Activated CD8-positive, alpha-beta memory T cell treated with anti-CD3 and anti-CD28 coated beads, Interleukin-2, amount 10 ng/mL, durations not matched to agents 7 days and 5 days (primary cell): ENCODE measurements around the gene RNASE8. TPM values are rescaled to one million over a fixed set of nuclear protein-coding genes. Genes with fewer than 3 reads are reported as not detected.
A peak's percentile ranks its signal among the peaks of the same experiment; 100 is the strongest.

Experiments
- ATAC-seq: fragments of 150-1000 bp; cut with Tn5 transposase; one replicate; pipeline ENCODE4 v1.10.0; 2021; ENCODE audit warnings: moderate library complexity
- CTCF ChIA-PET: fragments of 350-600 bp; sonication (Branson Sonifier 250); formaldehyde crosslinking; loops from one replicate; lab custom pipeline; 2021; ENCODE audit warnings: antibody characterized with exemption; lab: Charles Lee
- DNase-seq: peaks from one replicate; pipeline ENCODE4 v3.0.0-alpha.2; 2020
- H3K27ac Mint-ChIP-seq: one replicate; pipeline ENCODE4 v1.8.0; 2021; ENCODE audit warnings: mild to moderate bottlenecking, mixed read lengths
- H3K27me3 Mint-ChIP-seq: one replicate; pipeline ENCODE4 v1.8.0; 2021; ENCODE audit warnings: mixed read lengths
- H3K36me3 Mint-ChIP-seq: one replicate; pipeline ENCODE4 v1.8.0; 2021; ENCODE audit warnings: mild to moderate bottlenecking, mixed read lengths
- H3K4me1 Mint-ChIP-seq: one replicate; pipeline ENCODE4 v1.8.0; 2021; ENCODE audit warnings: mixed read lengths
- H3K4me3 Mint-ChIP-seq: one replicate; pipeline ENCODE4 v1.8.0; 2021; ENCODE audit warnings: mild to moderate bottlenecking, moderate library complexity, mixed read lengths
- H3K9me3 Mint-ChIP-seq: one replicate; pipeline ENCODE4 v1.8.0; 2022; ENCODE audit warnings: low read depth, mixed read lengths
- total RNA-seq, 2 experiments: library from RNA; stranded (reverse); gene quantifications; one replicate each; pipeline ENCODE4 v1.2.3, GENCODE V29; 2021

RNASE8 gene
- total RNA-seq, 2 experiments from 2014 or later: not detected

DNA sequence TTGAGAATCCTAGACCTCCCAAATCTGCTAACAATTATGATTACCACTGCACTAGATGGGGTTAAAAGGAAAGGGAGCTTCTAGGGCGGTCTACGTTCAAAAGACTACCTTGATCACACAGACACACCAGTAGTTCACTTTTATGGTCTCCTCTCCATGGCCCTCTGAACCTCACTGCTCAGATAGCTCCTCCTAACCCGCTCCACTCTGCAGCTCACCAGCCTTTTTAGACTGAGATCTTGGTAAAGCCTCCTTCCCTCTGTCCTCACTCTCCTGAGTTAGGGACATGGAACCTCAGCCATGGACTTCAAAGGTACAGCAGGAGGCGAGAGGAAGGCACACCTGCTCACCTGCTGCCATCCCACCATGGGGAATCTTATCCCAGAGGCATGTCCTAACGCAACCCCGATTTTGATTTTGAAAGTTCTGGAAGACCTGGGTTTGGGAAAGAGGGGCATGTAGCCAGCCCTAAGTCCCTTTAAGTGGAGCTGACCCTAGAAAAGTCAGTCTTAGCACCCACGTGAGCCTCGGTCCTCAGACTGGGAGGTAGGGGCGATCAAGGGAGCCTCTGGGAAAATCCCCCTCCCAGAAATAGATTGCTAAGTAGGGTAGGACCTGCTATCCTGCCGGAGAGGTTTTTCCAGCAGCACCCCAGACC, 39.5 kb downstream of the RNASE8 start:
- no peak for ATAC-seq
- no peak for DNase-seq
- Mint-ChIP-seq H3K36me3 (peaks cover 2% of the 10 kb centered on the region), H3K27me3 (peaks cover 21% of the 10 kb centered on the region), H3K4me1 (peaks cover 29% of the 10 kb centered on the region), H3K4me3 (peak overlapping the region; percentile 15), H3K9me3 (no peaks in the 10 kb centered on the region), H3K27ac (no peak overlapping the region)
- CTCF ChIA-PET: interaction anchor here (1.0 to 11.6 kb wide), 8 partner anchors 8 to 126 kb away, joined by 3 to 339 read pairs (median 6); partner anchors contain the start of genes ARHGEF40 and TMEM253

DNA sequence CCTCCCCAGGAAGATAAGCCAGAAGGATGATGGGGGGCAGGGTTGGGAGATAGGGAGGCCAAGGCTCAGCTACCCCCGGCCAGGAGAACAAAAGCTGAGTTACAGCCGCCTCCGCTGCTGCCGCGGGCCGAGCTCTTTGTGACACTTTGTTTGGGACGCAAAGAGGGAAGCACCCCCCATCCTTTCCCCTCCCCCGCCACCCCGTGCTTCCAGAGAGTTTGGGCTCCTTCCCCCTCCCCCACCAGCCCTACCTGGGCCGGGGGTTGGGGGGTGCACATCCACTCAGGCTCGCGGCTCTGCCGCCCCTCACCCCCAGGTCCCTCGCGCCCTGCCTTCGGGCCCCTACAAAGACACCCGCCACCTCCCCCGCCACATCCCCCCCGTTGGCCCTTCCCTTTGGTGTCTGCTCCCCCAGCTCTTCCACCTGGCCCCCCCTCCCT, 40.0 kb downstream of the RNASE8 start:
- CTCF ChIA-PET: interaction anchor here (1.0 to 7.8 kb wide), 6 partner anchors 10 to 92 kb away, joined by 3 to 170 read pairs (median 6); partner anchors contain the start of gene ARHGEF40
- peaks cover 2% of the 10 kb centered on the region for H3K36me3 Mint-ChIP-seq
- H3K27ac Mint-ChIP-seq: no peak overlapping the region
- DNase-seq: no peak
- peaks cover 21% of the 10 kb centered on the region for H3K27me3 Mint-ChIP-seq
- peaks cover 31% of the 10 kb centered on the region for H3K4me1 Mint-ChIP-seq
- no peak overlapping the region for H3K4me3 Mint-ChIP-seq
- H3K9me3 Mint-ChIP-seq: no peaks in the 10 kb centered on the region
- no peak for ATAC-seq

DNA sequence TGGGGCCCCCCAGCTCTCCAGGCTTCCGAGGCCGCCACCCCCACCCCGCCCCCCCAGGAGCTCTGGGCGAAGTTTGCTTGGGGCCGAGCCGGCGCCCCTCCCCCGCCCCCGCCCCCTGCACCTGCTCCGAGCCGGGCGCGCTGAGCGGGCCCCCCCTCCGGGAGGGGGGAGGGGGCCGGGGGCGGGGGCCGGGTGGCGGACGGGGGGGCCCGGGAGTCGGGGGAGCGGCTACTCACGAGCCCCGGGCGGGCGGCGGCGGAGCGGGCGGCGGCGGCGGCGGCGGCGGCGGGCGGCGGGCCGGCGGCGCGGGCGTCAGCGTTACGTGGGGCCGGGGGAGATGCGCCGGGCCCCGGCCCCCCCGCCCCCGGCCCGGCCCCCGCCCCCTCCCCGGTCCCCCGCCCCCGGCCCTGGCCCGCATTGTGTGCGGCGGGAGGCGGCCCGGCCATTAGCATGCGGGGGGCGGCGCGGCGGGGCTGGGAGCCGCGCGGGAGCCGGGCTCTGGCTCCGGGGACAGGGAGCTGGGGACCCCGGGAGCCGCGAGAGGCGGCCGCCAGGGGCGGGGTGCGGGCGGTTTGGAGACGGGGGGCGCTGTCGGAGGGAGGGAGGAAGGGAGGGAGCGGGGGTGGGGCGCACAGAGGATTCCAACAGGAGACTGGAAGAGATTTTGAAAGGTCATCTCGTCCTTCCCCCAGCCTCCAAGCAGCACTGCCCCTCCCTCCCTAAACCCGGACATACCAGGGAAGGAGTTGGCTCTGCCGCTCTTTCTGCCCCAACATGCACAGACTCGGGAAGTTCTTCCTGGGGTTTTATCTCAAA, 40.7 kb downstream of the RNASE8 start, which contains the start of gene ZNF219:
Gene ZNF219 (minus strand): TSS at position 580 of the 816 bp plus-strand sequence. CDS start 5,064 bp downstream, outside the sequence.
- CTCF ChIA-PET: interaction anchor here (0.6 to 7.8 kb wide), 6 partner anchors 9 to 83 kb away, joined by 3 to 170 read pairs (median 6); partner anchors contain the start of gene ARHGEF40
- Mint-ChIP-seq H3K4me1 (peaks cover 34% of the 10 kb centered on the region), H3K27ac (peak within 1 kb of the TSS; percentile 8), H3K27me3 (peaks cover 21% of the 10 kb centered on the region), H3K4me3 (peak within 1 kb of the TSS; percentile 73), H3K36me3 (peaks cover 2% of the 10 kb centered on the region), H3K9me3 (no peaks in the 10 kb centered on the region)
- DNase-seq (no peak), ATAC-seq (peak; percentile 56)

DNA sequence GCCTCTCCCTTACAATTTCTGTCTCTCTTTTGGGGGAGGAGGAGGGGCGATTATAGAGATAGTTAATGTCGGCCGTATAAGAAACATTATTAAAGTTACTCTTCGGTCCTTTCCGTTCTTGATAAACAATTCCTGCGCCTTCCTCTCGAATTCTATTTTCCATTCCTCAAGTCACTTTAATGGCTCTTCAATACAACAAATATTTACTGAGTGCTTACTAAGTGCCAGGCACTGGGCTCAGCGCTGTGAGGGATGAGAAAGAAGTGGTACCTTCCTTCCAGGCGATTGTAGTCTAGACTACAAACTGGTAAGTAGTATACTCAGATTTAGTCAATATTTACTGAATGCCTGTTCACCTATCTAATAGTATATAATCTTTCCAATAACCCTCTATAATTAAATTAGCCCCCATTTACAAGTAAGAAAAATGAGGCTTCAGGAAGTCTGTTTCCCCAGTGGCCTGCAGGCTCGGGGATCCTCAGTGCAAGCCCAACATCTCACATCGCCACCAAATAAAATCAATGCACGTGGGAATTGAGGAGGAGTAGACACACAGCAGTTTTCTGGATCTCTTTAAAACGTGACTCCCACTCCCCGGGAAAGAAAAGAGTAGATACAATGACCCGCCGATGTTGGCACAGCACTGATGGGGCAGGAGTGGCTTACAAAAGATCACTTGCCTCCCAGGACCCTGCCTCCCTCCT, 41.4 kb downstream of the RNASE8 start:
- Mint-ChIP-seq H3K27me3 (peaks cover 21% of the 10 kb centered on the region), H3K27ac (peak overlapping the region; percentile 8), H3K9me3 (no peaks in the 10 kb centered on the region), H3K36me3 (peaks cover 4% of the 10 kb centered on the region), H3K4me1 (peaks cover 36% of the 10 kb centered on the region), H3K4me3 (peak overlapping the region; percentile 73)
- ATAC-seq (no peak), DNase-seq (no peak)
- CTCF ChIA-PET: interaction anchor here (0.6 to 12.5 kb wide), 6 partner anchors 8 to 84 kb away, joined by 5 to 339 read pairs (median 57); no protein-coding TSS in a partner anchor

DNA sequence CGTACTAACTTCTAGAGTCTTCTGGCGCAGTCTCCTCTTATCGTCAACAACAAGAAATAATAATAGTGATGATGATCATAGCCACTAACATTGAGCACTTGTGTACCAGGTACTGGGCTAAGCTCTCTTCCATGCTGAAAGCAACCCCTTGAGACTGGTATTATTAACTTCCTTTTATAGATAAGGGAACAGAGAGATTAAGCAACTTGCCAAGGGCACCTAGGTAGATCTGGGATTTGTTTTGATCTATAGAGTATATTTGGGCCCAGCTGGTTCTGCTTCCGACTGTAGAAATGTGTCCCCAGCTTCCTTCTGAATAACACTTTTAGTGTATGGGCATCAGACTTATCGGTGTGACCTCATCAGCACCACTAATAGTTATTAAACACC, 42.0 kb downstream of the RNASE8 start:
- Mint-ChIP-seq H3K4me1 (peaks cover 38% of the 10 kb centered on the region), H3K4me3 (peak overlapping the region; percentile 73), H3K9me3 (no peaks in the 10 kb centered on the region), H3K27me3 (peaks cover 21% of the 10 kb centered on the region), H3K36me3 (peaks cover 4% of the 10 kb centered on the region), H3K27ac (no peak overlapping the region)
- CTCF ChIA-PET: interaction anchor here (1.0 to 12.5 kb wide), 3 partner anchors 8 to 84 kb away, joined by 5 to 339 read pairs (median 109); no protein-coding TSS in a partner anchor
- no peak for DNase-seq
- no peak for ATAC-seq

DNA sequence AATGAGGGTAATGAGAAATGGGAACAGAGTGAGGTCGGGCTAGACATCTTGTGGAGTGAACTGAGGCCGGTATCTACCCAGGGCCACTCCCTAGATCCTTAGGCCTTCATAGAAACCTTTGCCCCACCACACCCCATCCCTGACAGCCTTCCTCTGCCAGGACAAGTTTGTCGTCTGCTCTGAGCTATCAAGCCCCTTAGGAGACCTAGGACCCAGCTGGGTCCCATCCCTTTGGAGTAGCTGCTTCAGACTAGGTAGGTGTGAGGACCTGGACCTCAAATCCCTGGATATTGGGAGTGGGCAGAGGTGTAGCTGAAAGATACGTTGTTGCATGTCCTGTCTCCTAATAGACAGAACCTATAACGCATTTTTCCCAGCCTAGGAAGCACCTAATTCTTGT, 43.3 kb downstream of the RNASE8 start, which contains the start of gene TMEM253:
Gene TMEM253 (plus strand): TSS at position 136 of the 400 bp plus-strand sequence. CDS start 278 bp downstream, outside the sequence.
- H3K9me3 Mint-ChIP-seq: no peaks in the 10 kb centered on the region
- DNase-seq: no peak
- ATAC-seq: no peak
- CTCF ChIA-PET: interaction anchor here (0.6 to 12.5 kb wide), 7 partner anchors 10 to 129 kb away, joined by 3 to 339 read pairs (median 4); no protein-coding TSS in a partner anchor
- peaks cover 4% of the 10 kb centered on the region for H3K36me3 Mint-ChIP-seq
- peaks cover 44% of the 10 kb centered on the region for H3K4me1 Mint-ChIP-seq
- peaks cover 21% of the 10 kb centered on the region for H3K27me3 Mint-ChIP-seq
- peak within 1 kb of the TSS; percentile 98 for H3K27ac Mint-ChIP-seq
- H3K4me3 Mint-ChIP-seq: peak within 1 kb of the TSS; percentile 73

DNA sequence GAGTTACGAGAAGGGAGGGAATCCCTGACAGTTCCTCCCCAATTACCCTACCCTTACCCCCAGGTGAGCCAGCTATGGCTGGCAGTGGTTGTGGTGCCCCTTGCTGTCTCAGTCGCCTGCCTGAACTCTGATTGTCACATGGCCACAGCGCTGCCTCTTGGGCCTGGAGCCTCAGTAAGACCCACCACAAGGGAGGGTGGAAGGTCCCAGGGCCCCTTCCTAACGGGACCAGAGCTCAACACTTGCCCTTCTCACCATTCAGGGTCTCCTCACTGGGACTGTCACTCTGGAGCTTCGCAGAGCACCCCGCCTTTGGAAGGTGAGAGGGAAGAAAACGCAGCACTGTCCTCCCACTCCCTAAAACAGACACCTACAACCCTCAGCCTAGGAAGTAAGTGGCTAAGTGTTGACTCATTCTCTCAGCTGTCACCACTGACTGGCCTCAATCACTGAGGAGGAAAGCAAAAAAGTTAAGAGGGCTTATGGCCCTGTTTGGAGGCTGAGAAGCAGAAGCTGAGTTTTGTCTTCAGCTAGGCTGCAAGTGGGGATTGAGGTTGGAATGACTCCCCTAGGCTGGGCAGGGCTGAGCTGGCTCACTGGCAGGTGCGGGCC, 44.3 kb downstream of the RNASE8 start:
- H3K4me3 Mint-ChIP-seq: peak overlapping the region; percentile 97

DNA sequence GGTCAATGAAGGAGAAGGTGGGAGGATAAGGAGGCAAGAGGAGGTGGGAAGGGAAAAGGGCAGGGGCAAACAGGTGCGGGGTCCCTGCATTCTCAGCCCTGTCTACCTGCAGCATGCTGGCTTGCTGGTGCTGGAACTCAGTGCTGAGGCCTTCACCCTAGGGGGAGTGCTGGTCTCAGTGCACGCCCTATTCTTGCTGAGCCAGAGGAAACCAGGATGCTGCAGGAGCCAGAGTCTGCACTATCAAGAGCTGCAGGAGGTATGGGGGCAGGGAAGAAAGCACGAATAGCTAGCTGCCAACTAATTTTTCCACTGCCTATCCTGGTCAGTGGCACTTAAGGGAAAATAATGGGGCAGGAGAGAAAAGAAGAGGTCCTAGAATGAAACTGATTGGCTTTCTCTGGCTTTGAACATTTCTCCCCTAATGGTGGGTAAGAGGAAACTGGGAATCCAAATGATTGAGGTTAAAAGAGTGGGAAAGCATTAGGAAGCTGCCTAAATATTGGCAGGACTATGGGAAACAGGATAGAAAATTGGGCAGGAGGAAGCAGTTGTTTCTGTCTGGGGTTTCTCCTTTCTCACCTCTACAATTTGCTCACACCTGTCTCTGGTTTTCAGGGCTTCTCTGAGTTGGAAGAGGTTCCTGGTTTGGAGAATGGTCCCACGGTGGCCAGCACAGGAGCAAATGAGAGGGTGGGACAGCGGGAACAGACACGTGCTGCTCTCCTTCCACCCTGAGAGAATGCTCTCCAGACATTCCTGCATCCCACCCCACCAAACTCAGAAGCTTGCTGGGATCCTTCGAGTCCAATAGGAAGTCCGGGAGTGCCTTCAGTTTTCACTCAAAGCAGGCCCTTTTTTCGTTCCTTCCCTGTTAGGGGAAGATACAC, 45.1 kb downstream of the RNASE8 start:
- H3K36me3 Mint-ChIP-seq: peaks cover 4% of the 10 kb centered on the region
- no peaks in the 10 kb centered on the region for H3K9me3 Mint-ChIP-seq
- CTCF ChIA-PET: interaction anchor here (0.7 to 12.5 kb wide), 18 partner anchors 12 to 642 kb away, joined by 3 to 339 read pairs (median 4); partner anchors contain the start of genes ARHGEF40 and PIP4P1
- H3K4me3 Mint-ChIP-seq: peak overlapping the region; percentile 97
- peaks cover 13% of the 10 kb centered on the region for H3K27me3 Mint-ChIP-seq
- peak overlapping the region; percentile 98 for H3K27ac Mint-ChIP-seq
- ATAC-seq: no peak
- DNase-seq: no peak
- H3K4me1 Mint-ChIP-seq: peaks cover 52% of the 10 kb centered on the region

More for the DNA sequence above, 44.3 kb downstream of the RNASE8 start:
- H3K27ac Mint-ChIP-seq: peak overlapping the region; percentile 98
- DNase-seq (no peak), ATAC-seq (no peak)
- H3K9me3 Mint-ChIP-seq: no peaks in the 10 kb centered on the region
- peaks cover 4% of the 10 kb centered on the region for H3K36me3 Mint-ChIP-seq
- CTCF ChIA-PET: interaction anchor here (1.0 to 12.5 kb wide), 9 partner anchors 11 to 130 kb away, joined by 3 to 339 read pairs (median 4); partner anchors contain the start of gene ARHGEF40
- peaks cover 19% of the 10 kb centered on the region for H3K27me3 Mint-ChIP-seq
- peaks cover 51% of the 10 kb centered on the region for H3K4me1 Mint-ChIP-seq

DNA sequence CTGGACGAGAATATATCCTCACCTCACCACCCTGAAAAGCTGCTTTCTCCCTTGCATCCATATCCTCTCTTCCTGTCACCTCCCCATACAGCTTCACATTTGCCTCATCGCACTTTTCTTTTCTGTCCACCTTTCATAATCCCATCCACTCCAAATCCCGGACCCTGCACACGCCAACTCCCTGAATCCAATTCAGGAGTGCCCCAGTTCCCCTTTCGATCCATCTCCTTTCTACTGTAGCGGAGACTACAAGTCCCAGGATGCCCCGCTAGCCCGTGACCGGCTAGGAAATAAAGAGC, 45.7 kb downstream of the RNASE8 start:
- DNase-seq: no peak
- ATAC-seq: no peak
- Mint-ChIP-seq H3K4me1 (peaks cover 52% of the 10 kb centered on the region), H3K27me3 (peaks cover 13% of the 10 kb centered on the region), H3K9me3 (no peaks in the 10 kb centered on the region), H3K4me3 (peak overlapping the region; percentile 97), H3K36me3 (peaks cover 4% of the 10 kb centered on the region), H3K27ac (peak overlapping the region; percentile 98)
- CTCF ChIA-PET: interaction anchor here (0.7 to 12.5 kb wide), 20 partner anchors 12 to 642 kb away, joined by 3 to 339 read pairs (median 4); partner anchors contain the start of genes ARHGEF40 and PIP4P1

DNA sequence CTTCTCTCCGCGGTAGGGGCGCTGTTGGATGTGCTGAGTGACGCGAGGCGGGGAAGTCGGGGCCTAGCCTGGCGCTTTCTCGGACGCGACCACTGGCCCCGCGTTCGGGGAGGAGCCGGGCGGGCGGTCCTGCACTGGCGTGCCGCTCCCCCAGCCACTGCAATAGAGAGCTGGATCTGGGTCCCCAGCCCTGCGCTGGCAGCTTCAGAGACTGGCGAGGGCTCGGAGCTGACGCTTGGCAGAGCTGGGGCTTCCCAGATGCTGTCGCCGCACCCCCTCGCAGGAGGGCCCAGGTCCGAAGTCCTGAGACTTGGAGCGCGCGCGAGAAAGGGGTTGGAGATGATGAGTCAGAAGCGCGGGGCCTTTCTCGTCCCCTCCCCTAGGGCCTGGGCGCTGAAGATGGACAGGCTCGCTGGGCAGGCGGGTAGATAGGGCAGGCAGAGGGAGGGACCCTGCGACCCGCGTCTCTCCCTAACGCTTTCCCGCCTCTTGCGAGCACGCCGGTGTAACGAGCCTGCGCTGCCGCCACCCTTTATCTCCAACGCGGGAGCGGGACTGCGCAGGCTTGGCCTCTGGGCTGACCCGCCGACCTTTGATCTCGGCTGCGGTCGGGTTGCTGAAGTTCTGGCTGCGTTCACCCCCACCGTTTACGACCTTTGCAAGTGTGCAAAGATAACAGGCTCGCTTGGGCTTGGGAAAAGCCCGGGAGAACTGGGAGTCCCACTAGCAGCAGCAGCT, 46.3 kb downstream of the RNASE8 start:
- Mint-ChIP-seq H3K27ac (peak overlapping the region; percentile 98), H3K4me3 (peak overlapping the region; percentile 97), H3K9me3 (no peaks in the 10 kb centered on the region), H3K4me1 (peaks cover 49% of the 10 kb centered on the region), H3K36me3 (peaks cover 3% of the 10 kb centered on the region), H3K27me3 (peaks cover 11% of the 10 kb centered on the region)
- CTCF ChIA-PET: interaction anchor here (0.7 to 12.5 kb wide), 38 partner anchors 9 to 643 kb away, joined by 3 to 339 read pairs (median 4); partner anchors contain the start of genes ARHGEF40, CHD8, PIP4P1 and RNASE8
- ATAC-seq: peak; percentile 90
- peak; percentile 98 for DNase-seq
